ENCODE data around the gene STXBP2.
A peak's percentile ranks its signal among the peaks of the same experiment; 100 is the strongest.

The STXBP2 gene

DNA sequence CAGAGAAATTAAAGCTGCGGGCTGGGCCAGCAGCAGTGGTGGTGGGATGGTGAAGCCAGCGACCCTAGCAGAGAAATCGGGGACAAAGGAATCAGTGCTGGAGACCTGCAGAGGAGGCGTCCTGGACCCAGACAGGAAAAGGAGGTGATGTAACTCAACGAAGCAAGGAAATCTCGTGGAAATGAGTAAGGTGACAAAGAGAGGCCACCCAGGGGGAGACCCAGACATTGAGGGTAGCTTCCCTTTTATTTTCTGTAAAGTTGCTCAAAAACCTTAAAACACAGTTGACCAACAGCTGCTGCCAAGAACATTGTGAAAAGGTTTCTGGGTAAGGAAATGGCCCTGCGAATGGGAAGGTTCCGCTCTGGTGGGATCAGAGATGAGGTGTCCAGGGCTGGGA, 18.7 kb downstream of the STXBP2 start:
- no peak for DNase-seq

GRCh38 chr19:7657131-7657751, 20.3 kb downstream of the STXBP2 start:
- DNase-seq: no peak

DNA sequence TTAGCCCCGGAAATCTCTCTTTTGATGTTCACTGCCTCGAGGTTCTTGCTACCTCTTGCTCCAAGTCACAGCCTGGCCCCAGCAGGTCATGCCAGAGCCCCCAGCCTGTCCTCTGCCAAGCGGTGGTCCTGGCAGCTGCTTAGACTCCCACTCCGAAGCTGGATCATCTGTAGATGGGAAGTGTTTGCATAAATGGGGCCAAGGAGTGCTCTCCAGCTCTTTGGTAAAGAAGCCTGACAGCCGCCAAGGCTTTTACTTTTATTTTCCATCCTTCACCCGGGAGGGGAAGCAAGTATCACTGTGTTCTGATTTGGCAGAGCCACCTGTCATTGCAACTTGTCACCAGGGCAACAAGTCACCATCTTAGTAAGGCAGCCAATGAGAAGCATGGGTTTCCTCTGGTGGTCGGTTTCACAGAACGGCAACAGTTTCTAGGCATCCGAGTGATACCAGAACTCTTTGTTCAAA, 21.3 kb downstream of the STXBP2 start:
- DNase-seq: no peak

DNA sequence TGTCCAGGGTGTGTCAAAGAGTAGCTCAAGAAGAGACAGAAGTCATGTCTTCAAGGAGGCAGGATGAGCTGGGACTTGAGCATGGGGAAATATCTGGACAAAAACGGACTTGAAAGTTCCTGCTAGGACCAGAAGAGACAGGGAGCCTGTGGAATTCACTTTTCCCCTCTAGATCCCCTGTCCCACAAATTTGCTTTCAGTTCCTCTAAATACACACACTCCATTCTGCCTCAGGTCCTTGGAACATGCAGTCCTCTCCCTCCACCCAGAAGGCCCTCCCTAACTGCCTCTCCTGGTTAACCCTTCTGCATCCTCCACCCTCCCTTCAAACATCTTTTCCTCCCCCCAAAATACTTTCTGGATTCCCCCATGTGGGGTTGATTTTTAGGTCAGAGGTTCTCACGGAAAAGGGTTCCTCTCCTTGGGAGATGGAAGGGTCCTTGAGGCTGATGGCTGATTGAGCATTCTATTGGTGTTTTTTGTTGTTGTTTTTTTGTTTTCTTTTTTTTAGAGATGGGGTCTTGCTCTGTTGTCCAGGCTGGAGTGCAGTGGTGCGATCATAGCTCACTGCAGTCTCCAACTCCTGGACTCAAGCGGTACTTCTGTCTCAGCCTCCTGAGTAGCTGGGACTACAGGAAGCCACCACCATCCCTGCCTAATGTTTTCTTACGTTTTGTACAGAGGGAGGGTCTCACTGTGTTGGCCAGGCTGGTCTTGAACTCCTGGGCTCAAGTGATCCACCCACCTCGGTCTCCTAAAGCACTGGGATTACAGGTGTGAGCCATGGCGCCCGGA, 25.0 kb downstream of the STXBP2 start:
- DNase-seq: no peak

GRCh38 chr19:7662657-7663056, 25.7 kb downstream of the STXBP2 start:
- DNase-seq: no peak

GRCh38 chr19:7663706-7664105, 26.8 kb downstream of the STXBP2 start:
- DNase-seq: no peak

DNA sequence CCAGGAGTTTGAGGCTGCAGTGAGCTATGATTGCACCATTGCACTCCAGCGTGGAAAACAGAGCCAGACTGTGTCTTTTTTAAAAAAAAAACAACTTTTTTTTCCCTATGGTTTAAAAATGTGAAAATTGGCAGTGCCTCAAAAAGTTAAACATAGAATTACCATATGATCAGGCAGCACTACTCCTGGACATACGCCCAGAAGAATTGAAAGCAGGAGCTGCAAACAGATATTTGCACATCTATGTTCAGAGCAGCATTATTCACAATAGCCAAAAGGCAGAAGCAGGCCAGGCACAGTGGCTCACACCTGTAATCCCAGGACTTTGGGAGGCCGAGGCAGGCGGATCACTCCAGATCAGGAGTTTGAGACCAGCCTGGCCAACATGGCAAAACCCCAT, 28.2 kb downstream of the STXBP2 start:
- DNase-seq: no peak

GRCh38 chr19:7668842-7669241, 31.9 kb downstream of the STXBP2 start, which contains the start of gene RETN:
TSS of gene RETN (plus strand) at chr19:7669049. CDS start at chr19:7669327, 278 bp downstream.
- no peak for DNase-seq

DNA sequence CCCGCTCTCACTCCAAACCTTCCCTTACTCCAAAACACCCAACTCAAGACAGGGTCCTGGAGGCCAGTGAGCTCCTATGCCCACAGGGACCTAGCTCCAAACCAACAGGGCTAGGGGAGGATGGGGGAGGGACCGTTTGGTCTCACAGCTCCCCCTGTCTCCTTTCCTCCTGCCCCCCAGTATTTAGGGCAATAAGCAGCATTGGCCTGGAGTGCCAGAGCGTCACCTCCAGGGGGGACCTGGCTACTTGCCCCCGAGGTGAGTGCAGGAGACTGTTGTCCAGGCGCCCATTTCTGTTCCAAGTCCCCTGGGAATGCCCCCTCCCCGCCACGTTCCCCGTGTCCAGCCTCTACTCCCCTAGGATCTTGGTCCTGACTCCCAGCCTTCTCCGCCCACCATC, 32.7 kb downstream of the STXBP2 start:
- DNase-seq: no peak

GRCh38 chr19:7670150-7670783, 33.4 kb downstream of the STXBP2 start:
- no peak for DNase-seq

DNA sequence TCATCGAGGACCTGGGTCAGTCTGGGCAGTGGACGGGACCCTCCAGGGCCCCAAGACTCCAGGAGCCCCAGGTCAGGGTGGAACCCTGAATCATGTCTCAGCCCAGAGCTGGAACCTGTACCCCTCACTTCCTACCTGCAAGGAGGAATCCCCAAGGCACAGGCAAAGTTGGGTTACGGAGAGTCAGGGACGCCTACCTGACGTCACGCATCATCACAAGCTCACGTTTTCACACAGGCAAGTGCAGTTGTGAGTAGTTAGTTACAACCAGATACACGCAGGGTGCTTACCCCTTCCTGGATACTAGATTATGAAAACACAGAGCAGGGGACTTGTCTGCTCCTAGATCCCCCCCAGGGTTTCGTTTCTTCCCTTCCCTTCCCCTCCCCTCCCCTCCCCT, 33.9 kb downstream of the STXBP2 start:
- DNase-seq: no peak

GRCh38 chr19:7672522-7672921, 35.6 kb downstream of the STXBP2 start:
- DNase-seq: no peak

DNA sequence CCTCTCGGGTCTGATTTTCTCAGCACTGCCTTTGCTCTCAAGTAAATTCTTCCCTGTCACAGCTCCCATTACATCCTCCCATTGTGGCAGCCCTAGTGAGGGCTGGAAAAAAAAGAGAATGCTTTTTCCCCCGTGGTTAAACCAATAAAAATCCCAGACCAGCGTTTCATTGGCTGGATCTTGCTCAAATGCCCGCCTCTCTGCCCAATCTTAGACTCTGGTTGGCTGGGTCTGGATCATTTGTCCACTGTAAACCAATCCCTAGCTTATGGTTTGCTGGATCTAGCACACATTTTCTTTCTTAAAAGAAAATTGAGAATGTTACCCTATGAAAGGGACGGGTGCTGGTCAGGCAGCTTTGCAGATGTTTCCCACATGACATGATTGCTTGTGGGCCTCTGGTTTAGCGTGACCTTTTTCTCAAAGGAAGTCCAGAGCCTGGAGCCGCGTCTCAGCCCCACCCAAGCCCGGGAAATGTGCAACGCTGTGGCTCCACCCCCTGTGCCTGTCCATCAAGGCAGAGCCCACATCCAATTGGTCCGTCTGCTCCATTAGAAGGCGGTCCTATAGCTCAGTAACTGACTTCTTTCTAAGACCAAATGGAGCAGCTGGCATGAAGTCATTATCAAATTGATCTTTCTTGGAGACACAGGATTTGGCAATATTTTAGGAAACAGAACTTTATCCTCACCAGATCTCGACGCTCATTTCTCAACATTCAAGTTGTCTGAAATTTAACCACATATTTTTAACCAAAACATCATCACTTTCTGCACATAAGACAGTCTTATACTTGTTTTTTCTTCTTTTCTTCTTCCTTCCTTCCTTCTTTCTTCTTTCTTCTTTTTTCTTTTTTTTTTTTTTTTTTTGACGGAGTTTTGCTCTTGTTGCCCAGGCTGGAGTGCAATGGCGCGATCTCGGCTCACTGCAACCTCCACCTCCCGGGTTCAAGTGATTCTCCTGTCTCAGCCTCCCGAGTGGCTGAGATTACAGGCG, 37.4 kb downstream of the STXBP2 start:
- DNase-seq: no peak

DNA sequence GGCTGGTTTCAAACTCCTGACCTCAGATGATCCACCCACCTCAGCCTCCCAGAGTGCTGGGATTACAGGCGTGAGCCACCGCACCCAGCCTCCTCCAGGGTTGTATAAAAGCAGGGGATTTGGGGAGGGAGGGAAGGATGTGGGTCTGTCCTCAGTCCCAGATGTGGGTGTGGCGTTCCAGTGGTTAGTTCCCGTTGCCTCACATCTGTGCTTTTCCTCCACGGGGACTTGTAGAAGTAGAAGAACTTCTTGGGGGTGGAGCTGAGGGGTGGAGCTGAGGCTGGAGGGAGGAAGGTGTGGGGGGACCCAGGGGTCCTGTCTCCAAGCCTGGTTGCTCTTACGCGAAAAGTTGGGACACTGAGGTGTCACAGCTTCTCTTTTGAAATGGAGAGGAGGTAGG, 39.5 kb downstream of the STXBP2 start:
- no peak for DNase-seq

- no peak for DNase-seq
Observed at GRCh38 chr19:7676854-7677253, 39.9 kb downstream of the STXBP2 start, which contains the start of gene MCEMP1. TSS of gene MCEMP1 (plus strand) at chr19:7677090. CDS start at chr19:7677121, 31 bp downstream.

DNA sequence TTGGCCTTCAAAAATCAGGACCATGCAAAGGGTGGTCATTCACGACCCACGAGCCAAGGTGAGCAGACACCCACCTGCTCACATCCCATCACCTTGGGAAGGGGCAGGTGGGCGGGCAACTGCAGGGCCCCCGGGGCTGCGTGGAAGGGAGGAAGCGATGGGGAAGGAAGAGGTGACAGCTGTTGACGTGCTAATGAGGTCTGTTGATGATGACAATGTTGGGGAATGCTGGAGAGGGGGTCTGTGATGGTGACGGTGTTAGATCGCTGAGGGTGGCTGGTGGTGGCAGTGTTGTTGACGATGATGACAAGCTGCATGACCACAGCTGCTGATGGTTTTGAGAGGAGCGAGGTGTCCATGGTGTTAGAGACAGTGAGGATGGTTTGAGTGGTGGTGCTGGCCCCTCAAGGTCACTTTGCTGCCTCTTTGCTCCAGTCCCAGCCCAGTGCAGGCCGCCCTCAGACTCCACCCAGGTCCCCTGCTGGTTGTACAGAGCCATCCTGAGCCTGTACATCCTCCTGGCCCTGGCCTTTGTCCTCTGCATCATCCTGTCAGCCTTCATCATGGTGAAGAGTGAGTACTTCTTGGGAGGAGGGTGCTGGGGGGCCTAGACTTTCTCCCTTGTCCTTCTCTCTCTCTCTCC, 40.9 kb downstream of the STXBP2 start:
- DNase-seq: no peak

GRCh38 chr19:7678971-7679751, 42.3 kb downstream of the STXBP2 start:
- peak; percentile 50 for DNase-seq

- DNase-seq: no peak
Observed at GRCh38 chr19:7679771-7680605, 43.1 kb downstream of the STXBP2 start.

DNA sequence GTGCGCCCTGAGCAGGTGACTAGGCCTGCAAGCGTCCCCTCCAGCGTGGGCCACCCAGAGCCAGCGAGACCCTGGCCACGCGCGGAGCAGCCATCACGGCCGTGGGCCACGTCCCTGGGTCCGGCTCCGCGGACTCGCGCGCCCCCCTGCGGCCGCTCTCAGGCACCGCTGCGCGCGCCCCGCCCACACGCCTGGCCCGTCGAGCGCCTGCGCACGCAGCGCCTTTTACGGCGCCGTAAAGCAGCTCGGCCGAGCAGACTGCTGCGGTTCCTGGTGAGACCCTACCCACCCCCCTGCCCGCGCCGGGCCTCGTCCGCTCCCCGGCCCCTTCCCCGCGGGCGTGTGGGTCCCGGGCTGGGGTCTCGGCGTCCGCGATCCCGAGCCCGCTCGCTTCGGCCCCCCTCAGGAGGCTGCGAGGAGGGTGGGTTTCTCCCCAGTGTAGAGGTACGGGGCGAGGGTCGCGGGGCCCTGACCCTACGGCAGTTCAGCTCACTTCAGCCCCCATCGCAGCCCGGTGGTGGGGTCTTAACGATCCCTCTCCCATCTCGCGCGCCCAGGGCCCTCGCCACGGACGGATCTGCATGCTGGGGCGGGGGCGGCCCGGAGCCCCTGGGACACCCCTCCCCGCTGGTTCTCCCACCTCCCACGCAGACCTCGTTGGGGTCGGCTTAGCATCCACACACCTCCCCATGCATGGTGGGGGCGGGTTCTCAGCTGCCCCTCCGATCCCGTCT, 43.9 kb downstream of the STXBP2 start, which contains the start of gene TRAPPC5:
TRAPPC5 (plus strand) TSS at position 228 of the 734 bp plus-strand sequence. CDS start 1,421 bp downstream, outside the sequence.
- DNase-seq: peak; percentile 79
